Measurements from ENCODE around the gene C11orf97. TPM values are rescaled to one million over a fixed set of nuclear protein-coding genes. Genes with fewer than 3 reads are reported as not detected.

Gene C11orf97
- total RNA-seq, 1 experiment from 2014 or later: not detected

DNA sequence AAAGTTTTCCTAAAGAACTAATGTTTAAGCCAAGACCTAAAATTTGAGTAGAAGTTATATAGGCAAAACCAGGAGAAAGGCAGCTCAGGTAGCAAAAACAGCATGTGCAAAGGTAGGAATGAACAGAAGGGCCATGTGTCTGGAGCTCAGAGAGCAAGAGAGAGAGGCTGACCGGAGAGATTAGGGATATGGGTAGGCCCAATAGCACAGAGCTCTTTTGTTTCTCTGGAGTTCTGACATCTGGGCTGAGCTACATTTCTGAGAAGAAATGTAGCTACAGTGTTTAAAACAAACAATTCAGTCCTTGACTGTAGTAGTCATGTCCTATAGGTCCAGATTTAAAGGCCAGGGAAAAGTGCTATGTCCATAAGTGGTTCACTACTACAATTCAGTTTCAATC, 4.5 kb downstream of the C11orf97 start:
- Histone ChIP-seq H3K9me3 (no peaks in the 10 kb centered on the region), H3K36me3 (no peaks in the 10 kb centered on the region), H3K27me3 (no peaks in the 10 kb centered on the region), H3K4me3 (no peak overlapping the region)
- DNase-seq: no peak

DNA sequence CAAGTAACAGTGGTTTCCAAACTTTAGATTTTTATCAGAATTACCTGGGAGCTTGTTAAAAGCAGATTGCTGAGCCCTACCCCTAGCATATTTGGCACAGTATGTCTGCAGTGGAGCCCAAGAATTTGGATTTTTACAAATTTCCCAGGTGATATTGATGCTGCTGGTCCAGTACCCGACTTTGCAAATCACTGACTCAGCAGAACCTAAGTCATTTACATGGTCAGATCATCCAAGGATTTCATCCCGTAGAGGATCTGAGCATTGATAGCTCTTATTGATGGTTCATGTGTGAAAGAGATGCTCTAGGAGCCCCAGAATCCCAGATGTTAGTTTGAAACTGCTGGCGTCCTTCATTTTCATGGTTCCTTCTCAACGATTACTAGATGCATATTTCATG, 6.0 kb downstream of the C11orf97 start:
- no peak overlapping the region for H3K4me3 ChIP-seq
- no peaks in the 10 kb centered on the region for H3K27me3 ChIP-seq
- H3K9me3 ChIP-seq: no peaks in the 10 kb centered on the region
- DNase-seq: no peak
- H3K36me3 ChIP-seq: no peaks in the 10 kb centered on the region

DNA sequence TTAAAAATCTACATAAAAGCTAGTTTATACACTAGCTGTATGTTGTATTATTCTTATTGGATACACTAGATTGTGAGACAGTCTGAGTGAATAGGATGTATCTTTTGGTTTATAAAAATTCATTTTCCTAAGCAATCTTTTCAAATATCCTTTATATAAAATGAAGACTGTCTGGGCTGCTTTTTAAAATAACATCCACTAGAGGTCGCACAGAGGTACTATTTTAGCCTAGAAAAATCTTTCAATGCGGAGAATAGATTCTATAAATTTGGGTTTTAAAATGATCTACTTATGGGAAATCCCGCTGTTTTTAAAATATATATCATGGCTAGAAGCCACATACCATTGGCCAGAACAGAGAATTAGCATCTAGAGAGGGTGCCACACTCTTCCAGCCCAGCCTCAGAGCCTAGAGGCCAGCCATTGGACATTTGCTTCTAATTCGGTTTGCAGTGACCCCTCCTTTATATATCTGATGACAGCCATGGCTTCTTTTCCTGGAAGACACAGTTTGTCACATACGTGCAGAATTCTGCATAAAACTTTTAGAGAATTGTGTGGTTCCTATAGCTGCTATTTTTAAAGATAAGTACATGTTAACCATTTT, 7.3 kb downstream of the C11orf97 start:
- Histone ChIP-seq H3K9me3 (no peaks in the 10 kb centered on the region), H3K4me3 (no peak overlapping the region), H3K36me3 (no peaks in the 10 kb centered on the region), H3K27me3 (no peaks in the 10 kb centered on the region)
- no peak for DNase-seq

DNA sequence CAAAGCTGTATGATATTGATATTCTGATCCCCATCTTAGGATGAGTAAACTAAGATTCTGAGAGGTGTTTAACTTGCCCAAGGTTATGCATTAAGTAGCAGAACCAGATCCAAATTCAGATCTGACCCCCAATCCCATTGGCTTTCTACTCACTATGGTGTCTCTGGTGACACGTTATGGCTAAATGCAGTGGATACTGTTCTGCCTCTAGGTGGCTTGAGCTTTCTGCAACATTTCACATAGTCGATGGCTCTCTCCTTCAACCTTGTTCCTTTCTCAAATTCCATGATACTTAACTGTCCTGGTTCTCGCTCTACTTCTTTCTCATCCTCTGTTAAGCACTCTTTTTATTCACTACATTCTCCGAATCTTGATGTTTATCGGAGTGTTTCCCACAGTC, 9.4 kb downstream of the C11orf97 start:
- H3K27me3 ChIP-seq: no peaks in the 10 kb centered on the region
- no peak for DNase-seq
- no peaks in the 10 kb centered on the region for H3K36me3 ChIP-seq
- no peaks in the 10 kb centered on the region for H3K9me3 ChIP-seq
- no peak overlapping the region for H3K4me3 ChIP-seq

DNA sequence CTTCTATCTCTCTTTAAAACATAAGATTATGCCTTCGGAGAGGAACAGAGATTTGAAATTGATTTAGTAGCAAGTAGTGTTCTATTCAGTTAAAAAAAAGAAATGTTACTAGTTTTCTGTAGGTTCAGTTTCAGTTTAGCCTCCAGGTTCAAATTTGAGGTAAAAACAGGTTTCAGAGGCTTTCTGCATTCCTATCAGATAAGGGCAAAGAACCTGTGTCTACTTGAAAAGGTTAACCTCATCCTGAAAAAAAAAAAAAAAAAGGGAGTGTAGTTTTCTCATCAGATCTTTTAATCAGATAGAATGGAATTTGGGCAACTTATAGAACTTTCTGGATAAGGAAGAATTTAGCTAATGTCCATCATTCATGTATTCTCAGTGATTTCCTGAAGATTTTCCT, 12.1 kb downstream of the C11orf97 start:
- H3K27me3 ChIP-seq: no peaks in the 10 kb centered on the region
- H3K4me3 ChIP-seq: no peak overlapping the region
- H3K9me3 ChIP-seq: no peaks in the 10 kb centered on the region
- H3K36me3 ChIP-seq: no peaks in the 10 kb centered on the region
- no peak for DNase-seq

DNA sequence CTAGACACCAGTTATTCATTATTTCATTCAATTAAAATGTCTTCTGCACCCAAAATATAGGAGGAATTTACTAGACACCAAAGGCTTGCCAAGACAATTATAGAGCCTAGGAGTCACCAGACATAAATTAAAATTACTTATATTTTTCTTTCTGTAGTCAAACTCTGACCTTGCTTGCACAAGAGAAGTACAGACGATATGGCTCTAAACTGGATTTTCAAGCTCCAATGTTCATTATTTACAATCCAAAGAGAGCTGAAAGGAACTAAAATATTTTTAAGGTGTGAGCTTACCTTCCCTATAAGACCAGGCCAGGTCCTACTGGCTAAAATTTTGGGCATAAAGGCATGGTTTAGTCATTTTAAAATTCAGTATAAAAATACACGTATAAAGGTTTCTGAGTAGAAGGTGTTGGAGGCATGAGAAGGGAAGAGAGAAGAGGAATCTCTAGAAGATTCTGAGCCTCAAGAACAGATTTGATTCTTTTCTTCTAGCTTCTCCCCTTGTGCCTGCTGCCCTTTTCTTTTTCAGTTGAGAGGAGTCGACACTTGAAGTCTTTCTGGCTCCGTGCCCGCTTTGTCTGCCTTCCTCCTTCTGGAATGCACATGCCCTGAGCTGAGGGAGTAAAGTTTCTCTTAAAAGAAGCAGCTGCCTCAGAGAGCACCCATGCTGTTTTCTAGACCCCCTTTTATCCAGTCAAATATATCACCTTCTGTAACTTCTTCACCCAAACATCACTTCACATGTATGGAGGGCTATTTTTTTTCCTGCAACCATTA, 13.5 kb downstream of the C11orf97 start:
- H3K9me3 ChIP-seq: no peaks in the 10 kb centered on the region
- no peaks in the 10 kb centered on the region for H3K27me3 ChIP-seq
- peak; percentile 66 for DNase-seq
- no peak overlapping the region for H3K4me3 ChIP-seq
- no peaks in the 10 kb centered on the region for H3K36me3 ChIP-seq

DNA sequence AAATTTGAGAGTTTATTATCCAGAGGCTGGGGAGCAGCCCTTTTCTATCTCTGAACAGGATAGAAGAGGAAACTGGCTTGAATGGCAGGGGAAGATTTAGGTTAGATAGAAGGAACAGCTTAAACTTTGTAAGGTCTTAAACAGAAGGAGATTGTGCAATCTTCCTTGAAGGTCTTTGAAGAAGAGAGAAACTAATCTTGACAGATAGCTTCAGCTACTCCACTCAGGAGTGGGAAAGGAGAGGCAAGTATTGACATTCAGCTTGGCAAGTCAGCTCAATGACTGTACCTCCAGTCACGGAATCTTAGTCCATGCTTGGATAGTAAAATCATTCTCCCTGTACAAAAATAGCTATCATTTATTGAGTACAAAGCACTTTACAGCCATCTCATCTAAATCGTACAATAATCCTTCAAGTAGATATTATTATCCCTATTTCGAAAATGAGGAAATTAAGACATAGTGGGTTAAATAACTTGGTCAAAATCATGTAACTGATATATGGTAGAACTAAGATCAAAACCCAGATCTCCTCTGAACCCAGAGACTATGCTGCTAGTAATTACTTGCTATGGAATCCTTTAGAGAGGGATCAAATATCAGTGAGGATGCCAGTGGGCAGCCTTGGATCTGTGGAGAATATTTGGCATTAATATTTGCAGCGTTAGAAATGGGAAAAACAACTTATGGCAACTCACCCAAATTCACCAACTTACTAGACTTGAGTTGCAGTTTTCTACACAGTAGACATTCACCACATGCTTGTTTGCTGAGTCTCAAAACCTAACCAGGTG, 14.6 kb downstream of the C11orf97 start:
- Histone ChIP-seq H3K4me3 (no peak overlapping the region), H3K9me3 (no peaks in the 10 kb centered on the region), H3K27me3 (no peaks in the 10 kb centered on the region), H3K36me3 (no peaks in the 10 kb centered on the region)
- DNase-seq: no peak

DNA sequence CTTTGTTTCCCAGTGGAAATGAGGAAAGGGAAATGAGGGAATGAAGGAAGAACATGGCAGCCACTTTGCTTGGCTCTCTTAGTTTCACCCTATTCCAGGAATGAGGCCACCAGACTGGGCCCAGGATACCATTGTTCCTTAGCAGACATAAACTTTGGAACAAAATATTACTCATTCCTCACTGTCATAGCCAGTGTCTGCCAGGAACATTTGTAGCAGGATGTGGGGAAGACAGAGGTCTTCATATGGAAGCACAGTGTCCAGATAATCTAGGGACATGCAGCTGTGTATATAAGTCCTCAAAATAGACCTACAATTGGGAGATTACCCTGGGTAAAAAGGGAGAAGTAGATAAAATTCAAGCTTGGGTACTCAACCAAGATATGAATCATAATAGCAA, 16.3 kb downstream of the C11orf97 start:
- Histone ChIP-seq H3K9me3 (no peaks in the 10 kb centered on the region), H3K27me3 (no peaks in the 10 kb centered on the region), H3K36me3 (no peaks in the 10 kb centered on the region), H3K4me3 (no peak overlapping the region)
- DNase-seq: no peak

DNA sequence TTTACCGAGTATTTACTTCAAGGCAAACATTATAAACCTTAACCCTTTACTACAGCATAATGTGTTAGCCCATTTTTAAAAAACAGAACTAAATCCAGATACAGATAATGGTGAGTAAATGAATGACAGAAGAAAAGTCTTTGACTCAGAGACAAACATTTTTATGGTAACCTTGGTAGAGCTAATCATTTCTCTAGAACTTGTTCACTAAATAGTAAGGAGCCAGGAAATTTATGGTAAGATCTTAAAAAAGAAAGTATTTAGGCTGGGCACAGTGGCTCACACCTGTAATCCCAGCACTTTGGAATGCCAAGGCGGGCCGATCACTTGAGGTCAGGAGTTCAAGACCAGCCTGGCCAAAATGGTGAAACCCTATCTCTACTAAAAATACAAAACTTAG, 19.9 kb downstream of the C11orf97 start:
- no peak for DNase-seq
- Histone ChIP-seq H3K36me3 (no peaks in the 10 kb centered on the region), H3K4me3 (no peak overlapping the region), H3K27me3 (no peaks in the 10 kb centered on the region), H3K9me3 (no peaks in the 10 kb centered on the region)

DNA sequence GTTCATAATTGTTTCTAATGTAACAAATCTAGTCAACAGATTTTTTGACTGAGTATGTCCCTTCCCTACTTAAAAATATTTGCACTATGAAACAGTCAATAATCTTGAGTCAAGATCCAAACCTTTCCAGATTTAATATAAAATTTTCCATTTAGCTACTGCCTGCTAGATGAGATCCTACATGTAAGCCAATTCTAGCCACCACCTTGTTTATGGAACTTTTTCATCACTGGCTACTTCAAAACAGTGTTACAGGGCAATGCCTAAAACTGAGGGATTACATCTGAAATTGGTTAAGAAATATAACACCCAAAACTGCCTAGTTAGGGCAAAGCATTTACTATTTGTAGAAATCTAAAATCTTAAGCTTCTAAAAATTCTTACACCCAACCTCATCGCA, 20.9 kb downstream of the C11orf97 start:
- no peaks in the 10 kb centered on the region for H3K36me3 ChIP-seq
- no peak overlapping the region for H3K4me3 ChIP-seq
- no peaks in the 10 kb centered on the region for H3K27me3 ChIP-seq
- H3K9me3 ChIP-seq: no peaks in the 10 kb centered on the region
- DNase-seq: no peak

DNA sequence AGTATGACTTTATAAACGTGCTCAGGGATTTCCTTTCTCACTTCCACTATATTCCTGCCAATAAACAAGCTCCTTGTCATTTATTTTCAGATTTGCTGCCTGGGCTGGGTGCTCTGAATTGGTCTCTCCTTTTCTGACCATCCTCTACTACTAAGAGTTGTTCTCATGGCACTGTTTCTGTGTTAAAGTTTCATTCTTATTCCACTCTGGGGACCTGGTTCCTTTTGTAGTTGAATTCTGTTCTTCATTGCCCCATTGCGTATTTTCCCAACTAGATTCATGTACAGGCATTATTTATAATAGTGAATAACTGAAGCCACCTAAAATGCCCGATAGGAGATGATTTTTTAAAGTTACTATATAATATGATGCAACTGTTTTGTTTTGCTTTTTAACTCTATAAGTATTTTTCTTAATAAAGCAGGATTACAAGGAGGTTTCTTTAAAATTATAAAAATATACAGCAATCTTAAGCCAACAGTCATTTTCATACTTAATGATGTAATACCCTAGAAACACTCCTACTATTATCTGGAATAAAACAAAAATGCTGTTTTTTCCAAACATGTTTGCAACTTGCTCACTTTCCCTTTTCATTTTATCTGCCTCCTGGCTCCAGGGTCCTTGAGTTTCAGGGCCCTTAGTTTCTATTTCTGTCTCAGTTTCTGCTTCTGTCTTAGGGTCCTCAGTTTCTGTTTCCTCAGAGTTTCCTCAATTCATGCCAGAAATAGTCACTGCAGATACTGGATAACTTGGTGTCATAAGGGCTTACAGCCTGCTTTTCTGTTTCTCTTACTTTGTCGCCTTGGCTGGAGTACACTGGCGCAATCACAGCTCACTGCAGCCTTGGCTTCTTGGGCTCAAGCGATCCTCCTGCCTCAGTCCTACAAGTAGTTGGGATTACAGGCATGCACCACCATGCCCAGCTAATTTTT, 21.7 kb downstream of the C11orf97 start:
- Histone ChIP-seq H3K27me3 (no peaks in the 10 kb centered on the region), H3K4me3 (no peak overlapping the region), H3K36me3 (no peaks in the 10 kb centered on the region), H3K9me3 (no peaks in the 10 kb centered on the region)
- no peak for DNase-seq

DNA sequence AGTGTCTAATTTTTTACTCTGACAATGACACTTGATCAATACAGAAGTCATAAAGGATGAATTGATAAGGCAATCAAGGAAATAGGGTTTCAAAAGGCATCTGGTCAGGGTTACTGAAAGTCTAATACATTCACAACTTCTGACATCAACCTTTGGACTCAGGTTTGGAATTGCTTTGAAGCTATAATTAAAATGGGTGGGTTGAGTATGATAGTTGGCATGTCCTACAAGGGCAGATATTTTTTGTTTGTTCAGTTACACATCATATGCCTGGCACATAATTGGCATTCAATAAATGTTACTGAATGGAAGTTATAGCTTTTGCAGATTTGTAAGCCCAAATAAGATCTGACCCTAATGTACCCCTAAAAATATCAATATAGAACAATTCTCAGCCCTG, 24.1 kb downstream of the C11orf97 start:
- H3K4me3 ChIP-seq: 0 out of 2 replicates have a peak overlapping the region, but pooled peaks have one; percentile 2
- H3K36me3 ChIP-seq: no peaks in the 10 kb centered on the region
- no peak for DNase-seq
- H3K9me3 ChIP-seq: no peaks in the 10 kb centered on the region
- H3K27me3 ChIP-seq: no peaks in the 10 kb centered on the region

DNA sequence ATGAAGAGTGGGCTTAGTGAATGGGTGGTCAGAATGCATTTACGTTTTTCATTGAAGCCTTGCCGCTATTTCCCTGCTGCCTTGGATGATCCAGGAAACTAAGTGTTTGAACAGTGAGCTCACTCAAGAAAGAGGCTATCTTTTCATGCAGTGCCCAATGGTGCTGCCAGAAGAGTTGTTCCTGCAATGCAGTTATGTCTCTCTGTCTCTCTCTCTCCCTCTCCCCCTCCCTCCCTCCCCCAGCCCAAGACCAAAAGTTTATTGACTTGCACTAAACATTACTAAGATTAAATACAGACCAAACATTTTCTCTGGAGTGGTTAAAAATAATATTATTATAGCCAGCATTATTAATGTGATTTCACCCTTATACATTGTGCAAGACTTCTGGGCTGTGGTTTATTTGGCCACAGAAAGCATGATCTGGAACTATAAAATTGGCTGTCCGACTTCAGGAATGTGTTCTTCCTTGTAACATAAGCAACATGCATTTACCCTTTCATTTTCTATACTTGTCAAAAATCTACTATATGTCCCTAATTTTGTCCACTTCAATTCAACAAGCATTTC, 24.9 kb downstream of the C11orf97 start:
- H3K9me3 ChIP-seq: no peaks in the 10 kb centered on the region
- H3K27me3 ChIP-seq: no peaks in the 10 kb centered on the region
- no peaks in the 10 kb centered on the region for H3K36me3 ChIP-seq
- H3K4me3 ChIP-seq: 0 out of 2 replicates have a peak overlapping the region, but pooled peaks have one; percentile 2
- peak; percentile 80 for DNase-seq

DNA sequence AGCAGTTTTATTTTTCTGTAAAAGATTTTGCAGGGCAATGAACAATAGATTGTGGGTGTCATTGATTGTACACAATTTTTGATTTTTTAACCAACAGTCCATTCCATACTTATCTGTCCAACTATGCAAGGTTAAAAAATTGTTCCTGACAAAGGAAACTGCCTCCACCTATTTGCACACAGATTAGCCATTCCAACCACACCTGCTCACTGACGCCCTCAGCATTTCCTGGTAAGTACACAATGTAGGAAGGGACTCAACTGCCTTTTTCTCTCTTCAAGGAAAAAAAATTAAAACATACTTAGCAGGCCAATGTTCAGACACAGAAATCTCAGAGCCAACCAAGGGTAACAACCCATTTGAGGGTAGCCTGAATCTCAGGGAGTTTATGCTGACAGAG, 27.2 kb downstream of the C11orf97 start:
- Histone ChIP-seq H3K27me3 (no peaks in the 10 kb centered on the region), H3K9me3 (no peaks in the 10 kb centered on the region), H3K36me3 (no peaks in the 10 kb centered on the region), H3K4me3 (no peak overlapping the region)
- DNase-seq: no peak

DNA sequence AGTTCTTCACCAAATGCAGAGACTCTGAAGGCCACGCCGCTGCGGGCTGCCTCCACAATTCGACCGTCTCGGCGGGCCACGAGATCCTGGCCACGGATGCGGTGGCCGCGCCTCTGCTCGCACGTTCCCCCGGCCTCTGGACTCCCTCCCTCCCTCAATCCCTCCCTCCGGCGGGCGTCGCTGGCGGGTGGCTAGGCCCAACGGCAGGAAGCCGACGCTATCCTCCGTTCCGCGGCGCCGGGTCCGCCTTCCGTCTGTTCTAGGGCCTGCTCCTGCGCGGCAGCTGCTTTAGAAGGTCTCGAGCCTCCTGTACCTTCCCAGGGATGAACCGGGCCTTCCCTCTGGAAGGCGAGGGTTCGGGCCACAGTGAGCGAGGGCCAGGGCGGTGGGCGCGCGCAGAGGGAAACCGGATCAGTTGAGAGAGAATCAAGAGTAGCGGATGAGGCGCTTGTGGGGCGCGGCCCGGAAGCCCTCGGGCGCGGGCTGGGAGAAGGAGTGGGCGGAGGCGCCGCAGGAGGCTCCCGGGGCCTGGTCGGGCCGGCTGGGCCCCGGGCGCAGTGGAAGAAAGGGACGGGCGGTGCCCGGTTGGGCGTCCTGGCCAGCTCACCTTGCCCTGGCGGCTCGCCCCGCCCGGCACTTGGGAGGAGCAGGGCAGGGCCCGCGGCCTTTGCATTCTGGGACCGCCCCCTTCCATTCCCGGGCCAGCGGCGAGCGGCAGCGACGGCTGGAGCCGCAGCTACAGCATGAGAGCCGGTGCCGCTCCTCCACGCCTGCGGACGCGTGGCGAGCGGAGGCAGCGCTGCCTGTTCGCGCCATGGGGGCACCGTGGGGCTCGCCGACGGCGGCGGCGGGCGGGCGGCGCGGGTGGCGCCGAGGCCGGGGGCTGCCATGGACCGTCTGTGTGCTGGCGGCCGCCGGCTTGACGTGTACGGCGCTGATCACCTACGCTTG, 31.7 kb downstream of the C11orf97 start, which contains the start of gene FUT4:
Gene FUT4 (plus strand): TSS at position 227 of the 951 bp plus-strand sequence. CDS start 213 bp downstream, at position 440.
- peak within 1 kb of the TSS; percentile 82 for H3K4me3 ChIP-seq
- no peaks in the 10 kb centered on the region for H3K27me3 ChIP-seq
- peak; percentile 96 for DNase-seq

More for the DNA sequence above, 31.7 kb downstream of the C11orf97 start, which contains the start of gene FUT4:
- peaks cover 18% of the 10 kb centered on the region for H3K36me3 ChIP-seq
- H3K9me3 ChIP-seq: no peaks in the 10 kb centered on the region
